ENCODE data around the gene AHNAK2.

DNA sequence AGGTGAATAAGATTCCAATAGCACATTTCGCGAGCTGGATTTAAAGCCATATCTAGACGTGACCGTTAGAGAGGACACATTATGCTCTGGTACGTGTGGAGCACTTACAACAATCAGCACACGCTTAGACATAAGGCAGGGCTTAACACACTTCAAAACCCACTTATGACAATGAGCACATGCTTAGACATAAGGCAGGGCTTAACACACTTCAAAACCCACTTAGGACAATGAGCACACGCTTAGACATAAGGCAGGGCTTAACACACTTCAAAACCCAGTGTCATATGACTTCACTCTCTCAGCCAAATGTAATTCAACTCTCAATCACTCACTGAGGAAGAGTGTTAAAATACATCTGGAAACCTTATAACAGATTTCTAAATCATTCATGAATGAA lies 64.7 kb downstream of the AHNAK2 start:
- TF ChIP-seq SMAD1 (IDR thresholded peaks at IDR 0.05; ENCODE audit: low read depth, low read length, partially characterized antibody) (no peak), POLR2A (conservative IDR thresholded peaks at IDR 0.05) (no peak), ZNF316 (IDR thresholded peaks at IDR 0.05) (no peak), FOXA3 (CRISPR knock-in tag; conservative IDR thresholded peaks at IDR 0.05 in 1 of 2, IDR thresholded peaks at IDR 0.05 in 1 of 2) (no peak), CTBP1 (IDR thresholded peaks at IDR 0.05; ENCODE audit: borderline replicate concordance) (no peak), ZNF121 (CRISPR knock-in tag; conservative IDR thresholded peaks at IDR 0.05) (no peak)
- TF ChIP-seq, protein P1, sequence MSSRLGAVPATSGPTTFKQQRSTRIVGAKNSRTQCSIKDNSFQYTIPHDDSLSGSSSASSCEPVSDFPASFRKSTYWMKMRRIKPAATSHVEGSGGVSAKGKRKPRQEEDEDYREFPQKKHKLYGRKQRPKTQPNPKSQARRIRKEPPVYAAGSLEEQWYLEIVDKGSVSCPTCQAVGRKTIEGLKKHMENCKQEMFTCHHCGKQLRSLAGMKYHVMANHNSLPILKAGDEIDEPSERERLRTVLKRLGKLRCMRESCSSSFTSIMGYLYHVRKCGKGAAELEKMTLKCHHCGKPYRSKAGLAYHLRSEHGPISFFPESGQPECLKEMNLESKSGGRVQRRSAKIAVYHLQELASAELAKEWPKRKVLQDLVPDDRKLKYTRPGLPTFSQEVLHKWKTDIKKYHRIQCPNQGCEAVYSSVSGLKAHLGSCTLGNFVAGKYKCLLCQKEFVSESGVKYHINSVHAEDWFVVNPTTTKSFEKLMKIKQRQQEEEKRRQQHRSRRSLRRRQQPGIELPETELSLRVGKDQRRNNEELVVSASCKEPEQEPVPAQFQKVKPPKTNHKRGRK (tag; IDR thresholded peaks at IDR 0.05) = no peak
- TF ChIP-seq, protein P2, sequence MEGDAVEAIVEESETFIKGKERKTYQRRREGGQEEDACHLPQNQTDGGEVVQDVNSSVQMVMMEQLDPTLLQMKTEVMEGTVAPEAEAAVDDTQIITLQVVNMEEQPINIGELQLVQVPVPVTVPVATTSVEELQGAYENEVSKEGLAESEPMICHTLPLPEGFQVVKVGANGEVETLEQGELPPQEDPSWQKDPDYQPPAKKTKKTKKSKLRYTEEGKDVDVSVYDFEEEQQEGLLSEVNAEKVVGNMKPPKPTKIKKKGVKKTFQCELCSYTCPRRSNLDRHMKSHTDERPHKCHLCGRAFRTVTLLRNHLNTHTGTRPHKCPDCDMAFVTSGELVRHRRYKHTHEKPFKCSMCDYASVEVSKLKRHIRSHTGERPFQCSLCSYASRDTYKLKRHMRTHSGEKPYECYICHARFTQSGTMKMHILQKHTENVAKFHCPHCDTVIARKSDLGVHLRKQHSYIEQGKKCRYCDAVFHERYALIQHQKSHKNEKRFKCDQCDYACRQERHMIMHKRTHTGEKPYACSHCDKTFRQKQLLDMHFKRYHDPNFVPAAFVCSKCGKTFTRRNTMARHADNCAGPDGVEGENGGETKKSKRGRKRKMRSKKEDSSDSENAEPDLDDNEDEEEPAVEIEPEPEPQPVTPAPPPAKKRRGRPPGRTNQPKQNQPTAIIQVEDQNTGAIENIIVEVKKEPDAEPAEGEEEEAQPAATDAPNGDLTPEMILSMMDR (IDR thresholded peaks at IDR 0.05 in 2 of 3, conservative IDR thresholded peaks at IDR 0.05 in 1 of 3; ENCODE audit: insufficient read depth in 2 of 3, low read depth in 1 of 3, low read length in 3 of 3) = no peak
- TF ChIP-seq, protein P3, sequence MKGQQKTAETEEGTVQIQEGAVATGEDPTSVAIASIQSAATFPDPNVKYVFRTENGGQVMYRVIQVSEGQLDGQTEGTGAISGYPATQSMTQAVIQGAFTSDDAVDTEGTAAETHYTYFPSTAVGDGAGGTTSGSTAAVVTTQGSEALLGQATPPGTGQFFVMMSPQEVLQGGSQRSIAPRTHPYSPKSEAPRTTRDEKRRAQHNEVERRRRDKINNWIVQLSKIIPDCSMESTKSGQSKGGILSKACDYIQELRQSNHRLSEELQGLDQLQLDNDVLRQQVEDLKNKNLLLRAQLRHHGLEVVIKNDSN (CRISPR knock-in tag; IDR thresholded peaks at IDR 0.05) = no peak

All from K562 (cell line).